Fibroblast of skin of right quadriceps (primary cell): Measurements from ENCODE around the gene ASB6.
A peak's percentile ranks its signal among the peaks of the same experiment; 100 is the strongest.

ENCODE experiments used
- DNase-seq: peaks from one replicate; pipeline ENCODE4 v3.0.0-alpha.2; 2013

Gene ASB6, protein sequence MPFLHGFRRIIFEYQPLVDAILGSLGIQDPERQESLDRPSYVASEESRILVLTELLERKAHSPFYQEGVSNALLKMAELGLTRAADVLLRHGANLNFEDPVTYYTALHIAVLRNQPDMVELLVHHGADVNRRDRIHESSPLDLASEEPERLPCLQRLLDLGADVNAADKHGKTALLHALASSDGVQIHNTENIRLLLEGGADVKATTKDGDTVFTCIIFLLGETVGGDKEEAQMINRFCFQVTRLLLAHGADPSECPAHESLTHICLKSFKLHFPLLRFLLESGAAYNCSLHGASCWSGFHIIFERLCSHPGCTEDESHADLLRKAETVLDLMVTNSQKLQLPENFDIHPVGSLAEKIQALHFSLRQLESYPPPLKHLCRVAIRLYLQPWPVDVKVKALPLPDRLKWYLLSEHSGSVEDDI

DNA sequence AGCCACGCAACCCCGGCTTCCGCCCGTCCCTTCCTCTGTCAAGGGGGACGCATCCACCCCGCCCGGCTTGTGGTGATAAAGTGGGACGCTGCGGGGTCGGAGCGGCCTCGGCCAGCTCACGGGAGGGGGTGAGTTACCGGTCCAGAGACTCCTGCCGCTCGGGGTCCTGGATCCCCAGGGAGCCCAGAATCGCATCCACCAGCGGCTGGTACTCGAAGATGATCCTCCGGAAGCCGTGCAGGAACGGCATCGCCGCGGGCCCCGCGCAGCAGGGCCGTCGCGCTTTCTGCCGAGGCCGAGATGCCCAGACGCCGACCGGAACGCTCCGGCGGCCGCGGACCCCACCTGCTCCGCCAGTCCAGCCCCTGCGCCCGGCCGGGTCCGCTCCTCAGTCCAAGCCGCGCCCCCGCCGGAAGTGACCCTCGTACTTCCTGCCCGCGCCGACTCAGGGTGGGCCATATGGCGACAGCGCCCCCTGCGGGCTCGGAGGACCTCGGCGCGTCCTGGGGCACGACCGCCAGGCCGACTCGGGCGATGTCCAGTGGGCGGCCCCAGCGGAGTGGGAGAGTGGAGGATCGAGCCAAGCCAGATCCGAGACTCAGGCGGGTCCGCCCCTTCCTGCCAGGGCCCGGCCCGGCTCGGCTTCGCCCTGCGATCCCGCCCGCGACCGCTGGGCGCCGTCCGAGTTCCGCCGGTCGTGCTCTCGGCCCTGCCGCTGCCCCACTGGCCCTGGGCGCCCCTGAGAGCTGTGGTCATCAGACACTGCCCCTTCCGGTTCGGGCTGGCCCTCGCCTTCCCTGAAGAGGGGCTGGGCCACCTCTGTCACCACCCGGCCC lies at the start of gene ASB6:
Gene ASB6, minus strand, starts transcription at position 402 of the 836 bp plus-strand sequence. Its CDS starts 152 bp downstream, at position 250.
- DNase-seq: peak; percentile 96

DNA sequence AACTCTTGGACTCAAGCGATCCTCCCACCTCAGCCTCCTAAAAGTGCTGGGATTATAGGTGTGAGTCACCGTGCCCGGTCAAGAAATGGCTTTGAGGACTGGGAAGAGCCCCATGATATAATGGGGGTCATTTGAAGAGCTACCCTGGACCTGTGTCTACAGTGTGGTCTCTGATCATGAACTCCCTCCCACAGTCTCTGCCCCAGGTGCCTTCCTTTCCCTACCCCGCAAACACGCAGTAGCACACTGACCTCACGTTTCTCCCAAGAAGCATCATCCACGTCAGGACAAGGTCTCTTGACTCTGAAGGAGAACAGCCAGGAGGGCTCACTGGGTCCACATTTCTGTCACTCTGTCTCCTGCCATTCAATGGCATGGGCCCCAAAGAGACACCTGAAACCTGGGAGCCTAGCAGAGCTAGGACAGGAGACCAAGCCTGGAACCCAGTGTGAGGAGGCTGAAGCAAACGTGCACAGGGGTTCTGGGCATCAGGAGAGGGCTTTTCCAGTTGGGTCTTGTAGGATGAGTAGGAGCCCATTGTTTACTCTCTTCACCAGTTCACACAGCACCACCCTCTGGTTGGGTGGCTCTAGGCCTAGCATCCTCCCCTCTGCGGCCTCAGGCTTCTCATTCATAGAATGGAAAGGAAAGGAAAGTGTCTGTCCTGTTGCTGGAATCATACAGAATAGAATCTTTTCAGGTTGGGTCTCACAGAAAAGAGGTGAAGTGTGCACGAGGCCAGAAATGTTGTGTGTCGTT lies 46.5 kb upstream of the ASB6 start:
- no peak for DNase-seq

DNA sequence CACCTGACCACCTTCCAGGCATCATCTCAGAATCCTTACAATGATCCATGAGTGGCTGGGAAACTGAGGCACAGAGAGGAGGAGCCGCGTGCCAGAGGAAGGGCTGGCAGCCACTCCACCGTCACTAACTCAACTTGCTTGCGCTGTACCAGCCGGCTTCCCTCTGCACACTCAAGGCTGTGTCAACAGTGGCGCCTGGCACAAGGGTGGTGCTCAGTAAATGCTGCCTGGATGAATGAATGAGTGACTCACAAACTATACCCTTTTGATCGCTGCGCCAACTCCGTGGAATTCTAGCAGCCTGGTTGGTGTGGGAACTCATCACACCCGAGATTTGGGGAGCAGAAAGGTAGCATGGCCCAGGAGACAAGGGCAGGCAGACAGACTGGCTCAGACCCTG lies 45.4 kb upstream of the ASB6 start:
- DNase-seq: no peak

DNA sequence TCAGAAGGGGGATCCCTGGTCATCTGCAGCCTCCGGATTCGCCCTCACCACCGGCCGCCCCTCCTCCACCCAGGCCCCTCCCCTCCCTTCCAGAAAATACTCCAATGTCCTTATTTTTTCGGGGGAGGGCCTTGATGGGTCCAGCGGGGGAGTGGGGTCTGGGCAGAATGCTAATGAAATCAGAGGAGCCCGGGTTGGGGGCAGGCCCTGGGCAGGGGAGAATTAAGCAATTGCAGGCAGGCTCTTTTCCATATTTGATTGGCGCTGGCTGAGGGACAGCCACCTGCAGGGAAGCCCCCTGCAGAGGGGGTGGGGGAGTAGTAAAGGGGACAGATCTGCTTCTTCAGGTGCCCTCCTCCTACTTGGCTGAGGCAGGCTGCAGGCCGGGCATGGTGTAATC lies 44.8 kb upstream of the ASB6 start:
- DNase-seq: no peak

DNA sequence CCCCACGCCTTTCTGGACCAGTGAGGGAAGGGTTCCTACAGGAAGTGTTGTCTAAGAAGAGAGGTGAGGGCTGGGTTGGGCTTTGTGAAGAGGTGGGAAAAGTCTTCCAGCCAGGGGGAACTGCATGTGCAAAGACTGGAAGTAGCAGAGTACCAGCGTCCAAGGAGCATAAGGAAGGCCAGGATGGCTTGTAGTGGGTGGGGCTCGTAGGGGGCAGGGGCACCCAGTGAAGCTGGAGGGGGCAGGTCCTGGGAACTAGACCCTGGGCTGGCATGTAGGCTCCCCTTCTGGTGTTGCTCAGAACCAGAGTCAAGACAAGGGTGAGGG lies 43.9 kb upstream of the ASB6 start:
- no peak for DNase-seq

DNA sequence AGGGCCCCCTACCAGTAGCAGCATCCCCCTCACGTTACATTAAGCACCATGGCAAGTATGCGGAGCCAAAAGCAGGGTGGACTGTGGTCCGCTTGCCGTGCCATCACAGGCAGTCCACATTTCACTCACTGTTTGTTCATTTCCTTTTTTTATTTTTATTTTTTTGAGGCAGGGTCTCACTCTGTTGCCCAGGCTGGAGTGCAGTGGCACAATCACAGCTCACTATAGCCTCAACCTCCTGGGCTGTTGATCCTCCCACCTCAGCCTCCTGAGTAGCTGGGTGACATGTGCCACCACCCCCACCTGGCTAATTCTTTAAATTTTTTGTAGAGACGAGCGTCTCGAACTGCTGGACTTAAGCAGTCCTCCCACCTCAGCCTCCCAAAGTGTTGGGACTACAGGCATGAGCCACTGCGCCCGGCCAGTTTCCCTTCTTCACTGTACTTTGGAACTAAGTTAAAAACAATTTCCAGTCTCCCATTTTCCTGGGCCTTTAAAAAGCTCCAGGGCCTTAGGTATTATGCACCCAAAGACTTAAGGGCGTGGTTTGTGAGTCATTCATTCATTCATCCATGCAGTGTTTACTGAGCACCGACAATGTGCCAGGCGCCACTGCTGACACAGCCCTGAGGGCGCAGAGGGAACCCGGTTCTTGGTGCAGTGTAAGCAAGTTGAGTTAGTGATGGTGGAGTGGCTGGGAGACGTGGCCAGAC lies 43.4 kb upstream of the ASB6 start:
- peak; percentile 34 for DNase-seq

DNA sequence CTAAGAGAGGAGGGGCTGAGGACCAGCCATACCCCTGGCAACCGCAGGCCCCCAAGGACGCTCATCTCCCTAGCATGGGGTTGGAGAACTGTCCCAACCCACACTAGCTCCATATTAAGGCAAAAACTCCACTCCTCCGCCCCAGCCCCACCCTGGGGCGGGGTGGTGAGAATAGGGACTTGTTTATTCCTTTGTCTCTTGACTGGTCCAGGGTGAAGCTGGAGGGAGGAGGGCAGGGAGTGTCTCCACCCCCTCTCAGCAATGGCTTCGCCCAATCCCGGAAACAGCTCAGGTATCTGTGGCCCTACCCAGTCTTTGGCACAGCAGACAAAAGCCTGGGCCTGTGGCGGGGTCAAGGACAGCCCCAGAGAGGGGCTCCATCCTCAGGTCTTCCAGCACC lies 40.4 kb upstream of the ASB6 start:
- no peak for DNase-seq

DNA sequence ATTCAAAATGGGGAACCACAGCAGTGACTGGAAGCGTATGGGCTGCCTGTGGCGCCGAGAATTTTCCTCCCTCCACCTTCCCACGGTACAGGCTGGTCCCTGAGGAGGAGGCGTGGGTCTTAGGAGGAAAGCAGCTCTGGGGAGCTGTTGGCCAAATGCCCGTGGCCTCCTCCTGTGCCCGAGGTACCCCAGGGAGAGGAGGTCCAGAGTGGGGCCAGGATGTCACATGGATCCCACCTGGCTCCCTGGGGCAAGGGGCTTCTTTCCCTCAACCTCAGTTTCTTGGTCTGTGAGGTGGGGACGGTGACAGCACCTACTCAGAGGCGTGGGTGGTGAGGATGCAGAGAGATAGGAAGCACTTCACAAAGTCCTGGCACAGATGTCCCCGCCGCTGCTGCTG lies 40.0 kb upstream of the ASB6 start:
- no peak for DNase-seq

DNA sequence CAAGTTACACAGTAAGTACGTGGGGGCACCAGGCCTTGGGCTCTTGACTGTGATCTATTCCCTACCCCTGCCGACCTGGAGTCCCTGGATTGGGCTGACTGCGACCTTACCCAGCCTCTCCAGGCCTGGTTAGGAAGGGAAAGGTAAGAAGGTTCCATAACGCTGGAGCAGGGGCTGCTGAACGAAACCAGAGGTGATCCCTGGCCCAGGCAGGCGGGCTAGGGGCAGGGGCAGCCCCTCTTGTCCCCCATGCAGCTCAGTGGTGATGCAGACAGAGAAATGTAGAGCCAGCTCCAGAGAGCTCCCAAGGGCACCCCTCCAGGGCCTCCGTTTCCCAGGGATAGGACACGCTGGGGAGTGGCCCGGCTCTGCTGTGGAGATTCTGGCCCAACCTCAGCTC lies 37.6 kb upstream of the ASB6 start:
- no peak for DNase-seq

DNA sequence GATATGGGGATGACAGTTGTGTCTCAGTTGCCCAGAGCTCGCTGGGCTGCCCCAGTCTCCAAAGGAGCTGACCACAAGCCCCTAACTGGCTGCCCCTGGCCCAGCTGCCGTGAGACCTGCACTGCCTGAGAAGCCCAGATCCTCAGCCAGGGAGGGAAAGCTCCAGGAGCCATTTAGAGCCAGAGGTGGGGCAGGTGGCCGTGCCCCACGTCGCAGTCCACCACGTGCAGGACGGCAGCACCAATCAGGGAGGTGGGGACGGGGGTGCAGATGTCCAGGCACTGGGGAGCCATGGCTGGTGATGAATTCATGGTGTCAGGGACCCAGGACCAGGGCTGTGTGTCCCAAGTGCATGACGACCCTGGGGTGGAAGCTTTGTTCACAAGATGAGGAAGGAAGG lies 36.9 kb upstream of the ASB6 start:
- no peak for DNase-seq

DNA sequence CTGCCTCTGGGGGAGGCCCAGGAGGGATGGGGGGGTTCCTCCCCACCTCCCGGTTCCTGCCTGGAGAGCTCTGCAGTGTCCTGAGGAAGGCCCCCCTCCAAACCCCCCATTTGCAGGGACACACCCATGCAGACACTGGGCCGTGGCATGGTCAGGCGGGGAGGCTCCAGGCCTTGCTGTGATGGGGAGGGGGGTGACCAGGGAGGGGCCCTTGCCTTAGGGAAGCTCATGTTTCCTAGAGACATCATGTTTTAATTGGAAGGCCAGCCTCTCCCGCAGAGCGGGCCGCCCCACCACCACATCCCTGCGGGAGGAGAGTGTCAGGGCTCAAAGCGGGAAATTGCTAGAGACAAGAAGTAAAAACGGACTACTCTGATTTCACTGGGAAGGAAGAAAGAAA lies 35.5 kb upstream of the ASB6 start:
- DNase-seq: peak; percentile 55

DNA sequence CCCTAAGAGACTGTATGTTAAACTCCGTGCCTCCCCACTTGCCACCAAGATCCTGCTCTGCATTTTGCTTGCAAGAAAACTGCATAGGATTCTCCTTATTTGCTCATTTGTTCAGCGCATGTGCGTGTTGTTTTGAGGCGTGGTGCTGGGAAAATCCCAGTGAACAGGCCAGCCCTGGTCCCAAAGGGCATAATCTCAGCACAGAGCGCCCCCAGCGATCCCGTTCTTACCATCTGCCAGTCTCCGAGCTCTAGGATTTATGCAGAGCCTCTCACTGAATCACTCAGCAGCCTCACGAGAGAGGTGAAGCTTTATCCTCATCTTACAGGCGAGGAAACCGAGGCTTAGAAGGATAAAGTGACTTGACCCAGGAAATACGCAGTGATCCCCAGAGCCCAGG lies 35.0 kb upstream of the ASB6 start:
- DNase-seq: peak; percentile 54

DNA sequence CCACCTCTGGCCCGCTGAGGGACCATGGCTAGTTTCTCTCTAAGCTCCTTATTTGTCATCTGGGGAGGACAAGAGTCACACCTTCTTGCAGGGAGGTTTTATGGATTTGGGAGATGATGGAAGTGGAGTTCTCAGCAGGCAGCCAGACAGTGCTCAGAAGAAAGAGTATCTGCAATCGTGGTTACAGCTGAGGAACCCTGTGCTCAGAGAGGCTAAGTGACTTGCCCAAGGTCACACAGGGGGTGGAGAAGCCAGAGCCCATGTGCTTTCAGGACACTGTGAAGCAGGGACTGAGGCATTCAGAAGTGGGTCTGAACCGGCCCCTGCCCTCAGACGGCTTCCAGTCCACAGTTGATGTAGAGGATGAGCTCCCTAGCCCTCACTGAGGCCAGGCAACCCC lies 34.3 kb upstream of the ASB6 start:
- DNase-seq: no peak

DNA sequence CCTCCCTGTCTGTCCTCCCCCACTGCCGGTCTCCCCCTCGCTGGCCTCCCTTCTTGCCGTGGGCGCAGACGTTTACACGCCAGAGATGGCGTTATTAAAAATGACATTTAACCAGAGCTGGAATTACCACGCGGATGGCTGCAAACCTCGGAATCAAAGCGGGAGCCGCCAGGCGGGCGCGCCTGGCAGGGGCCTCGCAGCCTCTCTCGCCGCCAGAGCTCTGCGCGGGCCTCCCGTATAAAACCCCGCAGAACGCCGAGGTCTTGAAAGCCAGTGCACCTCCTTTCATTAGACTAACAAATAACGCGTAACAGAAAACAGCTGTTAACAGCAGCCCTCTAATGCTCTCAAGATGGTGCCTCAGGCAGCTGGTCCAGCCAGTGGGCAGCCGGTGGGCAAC lies 33.7 kb upstream of the ASB6 start:
- peak; percentile 29 for DNase-seq

DNA sequence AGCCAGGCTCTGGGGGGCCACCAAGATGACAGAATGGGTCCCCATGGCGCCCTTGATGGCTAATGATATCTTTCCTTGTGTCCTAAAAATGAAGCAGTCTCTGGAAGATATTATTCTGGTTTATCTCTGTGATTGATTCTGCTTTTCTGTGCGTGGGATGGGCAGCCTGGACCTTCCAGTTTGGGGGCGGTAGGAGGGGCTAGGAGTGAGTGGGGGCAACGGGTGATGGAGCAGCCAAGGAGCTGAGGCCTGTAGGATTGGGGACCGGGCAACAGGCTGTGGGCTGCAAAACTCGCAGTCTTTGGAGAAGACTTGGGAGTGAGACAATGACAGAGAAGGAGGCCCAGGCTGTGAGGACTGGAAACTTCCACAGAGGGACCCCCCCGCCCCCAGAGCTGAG lies 32.3 kb upstream of the ASB6 start:
- no peak for DNase-seq

DNA sequence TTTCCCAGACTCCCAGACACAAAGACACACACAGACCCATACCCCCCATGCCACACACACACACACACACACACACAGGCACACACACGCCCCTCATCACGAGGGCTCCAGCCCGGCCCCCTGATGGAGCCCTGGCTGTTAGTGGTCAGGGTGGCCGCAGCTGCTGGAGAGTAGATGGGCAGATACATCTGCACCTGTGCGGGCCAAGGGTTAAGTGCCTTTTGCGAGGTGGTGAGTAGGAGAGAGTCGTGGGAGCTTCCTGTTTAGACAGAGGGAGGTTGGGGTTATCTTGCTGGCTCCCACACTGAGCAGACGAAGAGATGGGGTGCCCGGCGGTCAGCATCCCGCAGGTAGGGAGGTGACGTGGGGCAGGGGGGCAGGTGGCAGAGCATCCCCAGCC lies 31.7 kb upstream of the ASB6 start:
- no peak for DNase-seq

DNA sequence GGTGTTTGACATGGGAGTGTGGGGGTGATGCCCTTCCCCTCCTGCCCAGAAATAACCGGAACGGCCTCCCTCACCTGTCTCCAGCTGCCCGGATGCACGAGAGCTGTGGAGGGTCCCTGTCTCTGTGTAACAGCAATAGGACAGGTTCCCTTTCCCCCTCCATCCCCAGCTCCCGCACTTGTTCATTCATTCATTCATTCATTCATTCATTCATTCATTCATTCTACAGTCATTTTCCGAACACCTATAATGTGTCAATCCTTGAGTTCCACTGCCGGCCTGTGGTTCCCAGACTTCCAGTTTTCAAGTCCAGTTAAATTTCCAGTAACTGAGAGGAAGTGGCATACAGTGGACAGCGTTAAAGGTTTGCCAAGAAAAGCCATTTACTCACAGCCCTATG lies 30.8 kb upstream of the ASB6 start:
- DNase-seq: no peak

DNA sequence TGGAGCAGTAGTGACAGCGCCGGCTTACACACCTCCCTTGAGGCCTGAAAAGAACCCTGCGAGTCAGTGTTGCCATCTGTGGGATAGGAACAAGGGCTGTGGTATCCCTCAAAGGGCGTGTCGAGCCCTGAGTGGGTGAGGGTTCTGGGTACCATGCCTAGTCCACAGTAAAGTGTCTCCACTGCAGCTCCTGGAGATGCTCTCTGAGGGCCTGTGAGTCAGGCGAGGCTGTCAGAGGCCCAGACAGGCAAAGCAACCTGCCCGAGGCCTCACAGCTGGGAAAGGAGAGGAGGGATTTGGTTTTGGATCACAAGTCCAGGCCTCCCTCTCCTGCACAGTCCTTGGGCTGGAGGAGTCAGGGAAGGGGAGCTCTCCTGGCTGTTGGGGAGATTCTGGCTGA lies 29.6 kb upstream of the ASB6 start:
- no peak for DNase-seq

DNA sequence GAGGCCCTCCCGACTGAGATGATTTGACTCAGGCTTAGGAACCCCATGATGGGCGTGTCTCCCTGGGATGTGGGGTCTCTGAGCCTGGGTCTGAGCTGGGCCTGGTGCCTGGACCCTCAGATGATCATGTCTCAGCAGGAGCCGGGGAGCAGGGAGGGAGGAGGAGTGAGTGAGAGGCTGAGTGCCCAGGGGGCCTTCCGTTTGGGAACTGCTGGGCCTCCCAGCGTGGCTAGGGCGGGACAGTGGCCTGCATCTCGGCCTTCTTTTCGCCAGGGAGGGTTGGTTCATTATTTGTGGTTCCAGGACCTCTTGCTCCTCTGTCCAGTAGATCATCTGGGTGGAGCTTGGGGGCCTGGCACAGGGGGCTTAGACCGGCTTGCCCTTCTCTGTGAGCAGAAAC lies 29.1 kb upstream of the ASB6 start:
- DNase-seq: no peak

DNA sequence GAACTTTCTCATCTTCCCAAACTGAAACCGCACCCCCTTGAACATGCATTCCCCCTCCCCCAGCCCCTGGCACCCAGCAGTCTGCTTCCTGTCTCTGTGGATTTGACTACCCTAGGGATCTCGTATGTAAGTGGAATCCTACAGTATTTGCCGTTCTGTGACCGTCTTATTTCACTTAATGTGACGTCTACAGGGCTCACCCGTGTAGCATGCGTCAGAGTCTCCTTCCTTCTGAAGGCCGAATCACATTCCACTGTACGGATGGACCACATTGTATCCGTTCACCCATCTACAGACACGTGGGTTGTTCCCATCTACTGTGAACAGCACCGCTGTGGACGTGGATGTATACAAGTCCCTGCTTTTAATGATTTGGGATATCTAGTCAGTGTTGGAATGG lies 28.0 kb upstream of the ASB6 start:
- peak; percentile 62 for DNase-seq

DNA sequence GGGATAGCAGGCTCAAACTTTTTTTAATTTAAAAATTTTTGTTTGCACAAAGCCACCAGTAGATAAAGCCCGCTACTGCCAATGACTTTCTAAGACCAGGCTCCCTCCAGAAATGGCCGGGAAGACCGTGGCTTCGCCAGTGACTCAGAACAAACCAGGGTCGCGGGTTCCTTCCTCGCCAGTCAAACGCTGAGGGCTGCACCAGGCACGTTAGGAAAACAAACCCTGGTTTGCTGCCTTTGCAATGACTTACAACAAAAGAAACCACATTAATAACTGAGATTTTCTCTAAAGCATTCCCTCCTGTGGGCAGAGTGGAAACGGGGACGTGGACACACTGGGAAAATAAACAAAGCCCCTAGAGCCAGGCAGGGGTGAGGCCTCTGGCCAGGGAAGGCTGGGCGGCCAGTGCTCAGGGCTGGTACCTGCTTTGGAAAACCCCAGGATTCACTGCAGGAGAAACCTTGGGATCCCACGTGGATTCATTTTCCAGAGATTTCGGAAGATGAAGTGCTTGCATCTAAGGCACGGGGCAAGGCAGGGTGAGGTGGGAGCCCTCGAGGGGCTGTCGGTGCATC lies 27.3 kb upstream of the ASB6 start:
- DNase-seq: peak; percentile 77

DNA sequence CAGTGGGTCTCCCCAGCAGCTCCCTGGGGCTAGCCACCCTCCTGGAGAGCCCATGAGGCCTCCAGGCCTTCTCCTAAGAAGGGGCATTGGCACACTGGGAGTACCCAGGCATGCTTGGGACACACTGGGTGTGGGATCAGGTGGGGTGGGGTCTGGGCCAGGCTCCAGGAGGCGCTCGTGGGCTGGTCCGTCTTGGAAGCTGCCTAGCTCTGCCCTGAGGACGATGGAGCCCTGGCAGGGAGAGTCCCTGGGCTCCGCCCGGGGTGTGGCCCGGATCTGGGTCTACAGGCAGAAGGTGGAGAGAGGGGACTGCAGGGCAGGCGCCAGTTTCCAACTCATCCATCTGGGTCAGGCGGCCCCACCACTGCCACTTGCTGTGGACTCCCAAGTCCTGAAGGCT lies 25.9 kb upstream of the ASB6 start:
- DNase-seq: no peak

DNA sequence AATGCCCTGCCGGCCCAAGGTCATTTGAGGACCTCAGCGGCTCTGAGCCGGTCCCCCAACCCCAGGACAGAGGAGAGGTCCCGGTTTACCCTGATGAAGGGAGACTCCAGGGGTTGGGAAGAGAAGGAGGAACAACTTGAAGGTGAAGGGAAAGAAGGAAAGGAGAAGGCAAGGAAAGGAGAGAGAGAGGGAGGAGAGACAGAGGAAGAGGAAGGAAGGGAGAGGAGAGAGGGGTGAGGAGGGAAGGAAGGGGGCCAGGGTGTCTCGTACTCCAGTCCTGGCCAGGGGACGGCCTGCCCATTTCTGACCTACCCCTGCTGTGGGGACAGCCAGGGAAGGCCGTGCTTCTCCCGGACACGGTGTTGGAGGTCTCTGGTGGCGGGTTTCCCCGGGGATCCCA lies 25.4 kb upstream of the ASB6 start:
- no peak for DNase-seq
